Left cardiac atrium (tissue), 4 donors: ENCODE data around the gene PACRG. TPM values are rescaled to one million over a fixed set of nuclear protein-coding genes. Genes with fewer than 3 reads are reported as not detected.
A peak's percentile ranks its signal among the peaks of the same experiment; 100 is the strongest.

Experiments used
- ATAC-seq, 2 donors: fragments of 200-7000 bp; cut with Tn5 transposase; one replicate each; pipeline ENCODE4 v1.9.1; 2020; ENCODE audit warnings: mild to moderate bottlenecking in 2 of 2, moderate library complexity in 2 of 2
- DNase-seq: peaks from one replicate; pipeline ENCODE4 v3.0.0-alpha.2; 2020
- intact Hi-C, 2 donors: fragments of 100-400 bp; cut with DNase I; formaldehyde crosslinking; loops; one replicate each; pipeline versions ENCODE4 v1.14.1 to v1.15.1; 2022 to 2023
- total RNA-seq, 2 donors: library from RNA; stranded (reverse); fragmentation: NEBNext Ultra II Directional; extraction: Animal tissue kit (Norgen Biotek cat#: 25700); gene quantifications; one replicate each; pipeline ENCODE4 v1.2.1, GENCODE V29; 2021
- donor health status: DM: no; HTN: yes; CAD: no.
- donor health status: DM: no; HTN: yes; CAD: no; lungs with severe emphysema.
- donor health status: DM: yes; HTN: yes; CAD: no.
- donor health status: Dilated cardiomyopathy.

PACRG gene
- total RNA-seq, 2 donors from 2014 or later = 3.2 to 4.5 TPM

DNA sequence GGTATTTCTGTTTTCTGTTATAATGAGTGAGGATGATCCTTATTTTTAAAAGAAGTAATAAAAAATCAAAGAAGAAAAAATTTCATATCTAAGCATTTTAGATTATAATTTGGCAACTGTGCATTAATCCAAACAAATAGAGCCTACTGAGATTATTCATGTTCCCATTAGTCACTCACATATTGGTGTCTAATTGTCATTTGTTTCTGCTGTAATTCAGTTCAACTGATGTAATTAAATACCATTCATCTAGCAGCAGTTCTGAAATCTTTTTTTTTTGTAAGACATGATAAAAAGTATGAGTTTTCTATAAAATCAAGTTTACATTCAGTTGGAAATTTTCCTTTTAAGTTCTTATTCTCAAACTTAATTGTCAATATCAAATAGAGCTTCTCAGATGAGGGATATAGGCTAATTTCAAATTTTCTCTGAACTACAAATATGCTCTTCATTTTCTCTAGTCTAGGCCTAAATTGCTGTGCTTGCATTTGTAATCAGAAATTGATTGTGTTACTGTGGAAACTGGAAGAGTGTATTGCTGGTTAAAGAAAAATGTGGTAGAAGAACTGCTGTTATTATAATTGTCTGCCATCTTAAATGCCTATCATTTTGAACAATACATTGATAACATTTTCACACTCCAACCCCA lies 23.6 kb downstream of the PACRG start:
- DNase-seq (no peak), ATAC-seq (no peak)
- intact Hi-C loops = no loop called here

DNA sequence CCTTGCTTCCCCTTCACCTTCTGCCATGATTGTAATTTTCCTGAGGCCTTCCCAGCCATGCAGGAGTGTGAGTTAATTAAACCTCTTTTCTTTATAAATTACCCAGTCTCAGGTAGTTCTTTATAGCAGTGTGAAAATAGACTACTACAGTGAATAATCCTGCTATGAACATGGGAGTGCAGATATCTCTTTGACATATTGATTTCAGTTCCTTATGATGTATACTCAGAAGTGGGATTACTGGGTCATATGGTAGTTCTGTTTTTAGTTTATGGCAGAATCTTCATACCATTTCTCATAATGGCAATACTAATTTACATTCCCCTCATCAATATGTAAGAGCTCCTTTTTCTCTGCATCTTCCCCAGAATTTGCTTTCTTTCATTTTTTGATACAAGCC lies 26.0 kb downstream of the PACRG start:
- no peak for ATAC-seq
- intact Hi-C loops = no loop called here
- no peak for DNase-seq

DNA sequence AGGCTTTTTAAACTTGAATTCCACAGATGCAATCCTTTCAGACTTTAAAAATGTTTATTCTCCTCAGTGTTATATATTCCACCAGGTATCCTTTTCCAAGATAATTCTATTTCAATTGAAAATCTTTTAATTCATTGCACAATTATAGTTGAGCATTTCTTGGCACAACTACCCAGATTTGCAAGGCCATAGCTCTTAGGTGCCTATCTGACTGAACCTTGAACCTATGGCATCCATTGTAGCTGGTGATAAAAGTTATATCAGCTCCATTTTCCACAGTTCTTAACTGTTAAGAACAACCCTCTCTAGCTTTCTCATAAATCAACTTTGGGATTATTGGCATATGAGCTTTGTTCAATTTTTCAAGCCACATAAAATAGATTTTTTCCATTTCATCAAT lies 42.4 kb downstream of the PACRG start:
- DNase-seq (no peak), ATAC-seq (no peak)
- intact Hi-C loops = no loop called here

GRCh38 chr6:162770955-162771354 lies 43.2 kb downstream of the PACRG start:
- no peak for DNase-seq
- intact Hi-C loops = no loop called here
- ATAC-seq = no peak

DNA sequence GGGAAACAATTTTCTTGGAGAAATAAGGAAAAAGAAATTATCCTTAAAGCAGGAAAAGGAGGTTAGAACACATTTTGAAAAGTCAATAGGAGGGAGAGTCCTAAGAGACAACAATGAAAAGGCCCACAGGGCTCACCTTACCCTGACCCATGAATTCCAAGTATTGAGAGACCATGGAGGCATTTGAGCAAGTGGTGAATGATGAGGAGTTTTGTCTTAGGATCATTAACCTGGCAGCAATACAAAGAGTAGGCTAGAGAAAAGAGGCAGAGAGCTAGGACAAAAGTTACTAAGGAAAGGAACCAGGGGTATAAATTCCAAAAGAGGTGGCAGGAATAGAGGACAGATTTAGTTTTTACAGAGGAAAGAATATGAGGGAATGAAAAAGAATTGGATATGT lies 44.7 kb downstream of the PACRG start:
- DNase-seq = no peak
- intact Hi-C loops = no loop called here
- ATAC-seq = no peak

DNA sequence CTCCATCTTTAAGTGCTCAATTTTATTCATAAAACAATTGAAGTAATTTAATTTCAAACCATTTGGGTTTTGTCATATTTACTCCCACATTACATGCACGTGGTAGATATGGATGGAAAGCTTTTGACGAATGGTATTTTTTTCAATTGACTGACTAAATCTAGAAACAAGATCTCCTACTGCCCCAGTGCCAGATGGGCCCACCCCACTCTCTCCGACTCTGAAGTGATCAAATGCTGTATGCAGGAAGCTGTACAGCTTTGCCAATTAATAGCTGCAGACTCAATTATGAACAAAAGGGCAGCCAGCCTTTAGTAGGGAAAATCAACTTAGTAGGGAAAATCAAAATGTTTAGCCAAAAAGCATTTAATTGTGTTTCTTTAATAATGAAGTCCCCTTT lies 46.2 kb downstream of the PACRG start:
- DNase-seq (no peak), ATAC-seq (no peak)
- intact Hi-C loops = no loop called here

DNA sequence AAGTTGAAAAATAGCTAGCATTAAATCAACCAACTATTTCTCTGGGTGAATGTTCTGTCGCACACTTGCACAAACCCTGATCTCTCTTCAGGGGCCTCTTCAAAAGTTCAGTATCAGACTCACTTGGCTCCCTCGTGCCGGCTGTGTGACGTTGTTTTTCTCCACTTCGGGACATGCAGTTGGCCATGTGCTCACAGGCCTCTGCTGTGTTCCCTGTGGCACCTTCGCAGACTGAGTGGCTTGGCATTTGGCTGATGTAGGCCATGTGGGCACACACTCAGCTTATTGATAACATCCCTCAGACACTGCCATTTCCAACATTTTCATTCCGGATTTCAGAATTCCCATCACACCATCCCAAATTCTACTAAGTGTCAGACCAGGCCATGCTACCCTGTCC lies 49.3 kb downstream of the PACRG start:
- intact Hi-C loops = no loop called here
- ATAC-seq (no peak), DNase-seq (peak; percentile 38)

GRCh38 chr6:162778603-162779002 lies 50.8 kb downstream of the PACRG start:
- DNase-seq (no peak), ATAC-seq (no peak)
- intact Hi-C loops = no loop called here

DNA sequence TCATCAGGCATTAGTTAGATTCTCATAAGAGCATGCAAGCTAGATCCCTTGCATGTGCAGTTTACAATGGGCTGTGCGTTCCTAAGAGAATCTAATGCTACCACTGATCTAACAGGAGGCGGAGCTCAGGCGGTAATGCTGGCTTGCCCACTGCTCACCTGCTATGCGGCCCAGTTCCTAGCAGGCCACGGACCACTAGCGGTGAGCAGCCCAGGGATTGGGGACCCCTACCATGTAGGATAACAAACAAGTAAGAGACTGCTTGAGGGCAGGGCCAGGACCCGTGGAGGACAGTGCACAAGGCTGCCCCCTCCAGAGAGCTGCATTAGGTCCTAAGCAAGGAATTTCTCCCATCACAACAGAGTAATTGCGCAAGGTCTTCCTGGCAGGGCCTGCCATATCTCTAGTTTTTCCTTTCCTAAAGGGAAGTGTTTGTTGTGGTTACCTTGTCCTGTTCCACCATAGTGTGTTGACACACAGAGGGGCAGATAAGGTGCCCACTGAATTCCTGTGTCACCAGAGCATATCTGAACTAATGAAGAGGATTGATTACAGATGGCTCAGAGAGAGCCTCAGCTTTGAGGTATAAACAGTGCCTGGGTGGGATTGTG lies 58.0 kb downstream of the PACRG start:
- intact Hi-C loops = no loop called here
- peak; percentile 45 for DNase-seq
- peak in 1 of 2 donors; percentile 59 for ATAC-seq

GRCh38 chr6:162798546-162799266 lies 70.9 kb downstream of the PACRG start:
- intact Hi-C loops = no loop called here
- ATAC-seq = no peak
- no peak for DNase-seq

- ATAC-seq = no peak
- intact Hi-C loops = no loop called here
- no peak for DNase-seq
These were observed 86.7 kb downstream of the PACRG start for GRCh38 chr6:162814426-162814973.

DNA sequence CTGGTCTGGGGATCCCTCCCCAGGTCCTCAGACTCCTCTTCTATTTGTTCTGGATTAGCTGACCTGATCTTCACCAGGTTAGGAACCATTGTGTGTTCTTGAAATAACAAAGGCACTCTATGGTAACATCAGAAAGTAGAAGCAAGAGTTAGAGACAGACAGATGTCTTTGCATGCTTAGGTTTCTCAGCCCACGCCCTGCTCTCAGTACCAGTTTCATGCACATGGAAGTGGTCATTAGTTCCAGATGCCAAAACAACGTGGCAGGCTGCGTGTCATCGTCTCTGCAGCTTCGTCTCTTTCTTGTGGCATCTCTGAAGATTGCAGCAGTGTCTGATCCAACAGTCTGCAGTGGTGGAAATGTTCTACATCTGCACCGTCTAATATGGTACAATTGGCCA lies 89.4 kb downstream of the PACRG start:
- ATAC-seq (no peak), DNase-seq (no peak)
- intact Hi-C loops = no loop called here

DNA sequence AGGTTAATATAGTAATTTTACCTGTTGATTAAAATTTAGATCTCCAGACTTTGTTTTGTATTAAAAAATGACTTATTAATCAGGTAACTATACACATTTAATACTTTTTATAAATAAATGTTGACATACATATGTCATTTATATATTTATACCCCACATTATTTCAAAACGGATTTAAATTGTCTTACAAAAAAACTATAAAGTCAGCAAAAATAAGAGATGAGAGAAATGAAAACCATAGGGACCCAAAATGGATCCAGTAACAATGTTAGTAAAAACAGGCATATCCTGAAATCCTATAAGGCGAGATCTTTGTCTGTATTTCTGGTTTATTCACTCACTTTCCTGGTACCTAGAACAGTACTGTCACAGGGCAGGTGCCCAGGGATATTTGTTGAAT lies 91.5 kb downstream of the PACRG start:
- ATAC-seq (no peak), DNase-seq (no peak)
- intact Hi-C loops = no loop called here

GRCh38 chr6:162821102-162821501 lies 93.3 kb downstream of the PACRG start:
- no peak for DNase-seq
- intact Hi-C loops = no loop called here
- no peak for ATAC-seq

- intact Hi-C loops = no loop called here
- no peak for ATAC-seq
These were observed 97.8 kb downstream of the PACRG start for GRCh38 chr6:162825597-162825996.

GRCh38 chr6:162829013-162829742 lies 101.4 kb downstream of the PACRG start:
- no peak for ATAC-seq
- intact Hi-C loops = no loop called here
- no peak for DNase-seq

More at GRCh38 chr6:162825597-162825996, 97.8 kb downstream of the PACRG start:
- DNase-seq = no peak

DNA sequence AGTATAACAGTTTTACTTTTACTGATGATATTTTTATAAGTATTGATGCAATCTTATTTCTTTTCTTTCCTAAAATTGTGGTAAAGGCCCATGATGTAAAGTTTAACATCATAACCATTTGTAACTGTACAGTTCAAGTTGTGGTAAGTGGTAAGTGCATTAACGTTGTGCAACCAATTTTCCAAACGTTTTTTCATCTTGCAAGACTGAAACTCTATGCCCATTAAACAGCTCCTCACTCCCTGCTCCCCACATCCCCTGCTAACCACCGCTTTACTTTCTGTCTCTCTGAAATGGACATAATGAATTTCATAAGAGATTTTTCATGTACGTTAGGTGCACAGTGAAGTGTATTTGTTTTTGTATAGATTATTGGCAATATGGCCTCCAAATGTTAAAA lies 106.0 kb downstream of the PACRG start:
- intact Hi-C loops = no loop called here
- no peak for ATAC-seq
- DNase-seq = no peak

GRCh38 chr6:162845972-162846371 lies 118.2 kb downstream of the PACRG start:
- DNase-seq (no peak), ATAC-seq (no peak)
- intact Hi-C loops = no loop called here

GRCh38 chr6:162846723-162847122 lies 118.9 kb downstream of the PACRG start:
- ATAC-seq = no peak
- DNase-seq = no peak
- intact Hi-C loops = no loop called here

DNA sequence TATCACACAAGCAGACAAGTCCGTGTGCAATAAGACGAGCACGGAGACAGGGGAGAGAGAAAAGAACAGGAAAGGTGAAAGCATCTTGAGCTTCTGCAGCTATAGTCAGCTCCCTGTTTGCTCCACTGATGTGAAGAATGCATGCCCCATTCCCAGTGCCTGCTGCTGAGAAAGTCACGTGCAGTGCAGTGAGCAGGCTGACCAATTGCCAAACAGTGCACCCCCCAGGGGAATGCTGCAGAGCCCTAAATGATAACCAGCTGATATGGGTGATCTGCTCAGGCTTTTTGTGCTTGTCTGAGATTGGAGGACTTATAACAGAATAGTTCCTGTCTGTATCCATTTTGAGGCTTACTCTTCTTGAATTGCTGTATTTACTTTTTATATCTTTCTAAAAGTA lies 121.5 kb downstream of the PACRG start:
- ATAC-seq = no peak
- intact Hi-C loops = no loop called here

More for the DNA sequence above, 121.5 kb downstream of the PACRG start:
- no peak for DNase-seq
